MCF 10A (cell line): ENCODE data around the gene LPP. TPM values are rescaled to one million over a fixed set of nuclear protein-coding genes. Genes with fewer than 3 reads are reported as not detected.
A peak's percentile ranks its signal among the peaks of the same experiment; 100 is the strongest.

Experiments used
- BruUV-seq: library from RNA; stranded (reverse); fragments of 400-500 nt; replicated peaks from 2 replicates; lab custom pipeline; 2021; lab: Mats Ljungman, UMichigan
- CTCF ChIA-PET: fragments of 300-600 bp; sonication (Branson Sonifier 250); formaldehyde crosslinking; extraction: SDS; loops from one replicate; lab custom pipeline; 2021; ENCODE audit warnings: antibody characterized with exemption, inconsistent platforms; lab: Yijun Ruan, JAX
- POLR2A ChIA-PET: fragments of 300-600, 350-650 bp; sonication (Branson Sonifier 250); formaldehyde crosslinking; extraction: SDS; loops from one replicate; lab custom pipeline; 2020; ENCODE audit warnings: antibody characterized with exemption, inconsistent platforms; lab: Yijun Ruan, JAX
- DNase-seq: peaks from one replicate; pipeline ENCODE4 v3.0.0-alpha.2; 2018; ENCODE audit not compliant: unreplicated experiment
- H3K27ac Mint-ChIP-seq: one replicate; pipeline ENCODE4 v1.8.0; 2022; ENCODE audit warnings: mild to moderate bottlenecking, low read depth, mixed read lengths; ENCODE audit not compliant: unreplicated experiment
- H3K27me3 Mint-ChIP-seq: one replicate; pipeline ENCODE4 v1.8.0; 2022; ENCODE audit warnings: mixed read lengths; ENCODE audit not compliant: insufficient read depth, unreplicated experiment
- H3K36me3 Mint-ChIP-seq: one replicate; pipeline ENCODE4 v1.8.0; 2022; ENCODE audit warnings: mild to moderate bottlenecking, moderate library complexity, mixed read lengths; ENCODE audit not compliant: insufficient read depth, unreplicated experiment
- H3K4me1 Mint-ChIP-seq: one replicate; pipeline ENCODE4 v1.8.0; 2022; ENCODE audit warnings: mixed read lengths; ENCODE audit not compliant: insufficient read depth, unreplicated experiment
- H3K4me3 Mint-ChIP-seq: one replicate; pipeline ENCODE4 v1.8.0; 2022; ENCODE audit warnings: mild to moderate bottlenecking, moderate library complexity, mixed read lengths; ENCODE audit not compliant: unreplicated experiment
- H3K9me3 Mint-ChIP-seq: one replicate; pipeline ENCODE4 v1.8.0; 2022; ENCODE audit warnings: mixed read lengths; ENCODE audit not compliant: unreplicated experiment
- CTCF ChIP-seq: fragments of 200-600 bp; IDR thresholded peaks from one replicate; pipeline ENCODE4 v1.8.0; 2022; ENCODE audit warnings: antibody characterized with exemption, mild to moderate bottlenecking; ENCODE audit not compliant: unreplicated experiment
- intact Hi-C: fragments of 100-400 bp; cut with micrococcal nuclease; formaldehyde crosslinking; loops from 2 replicates; pipeline ENCODE4 v1.14.1; 2022
- total RNA-seq: library from RNA; stranded (reverse); gene quantifications from 2 replicates; pipeline ENCODE4 v1.2.3, GENCODE V29; 2022

The LPP gene
- total RNA-seq, 1 experiment from 2014 or later: 117 TPM

- Mint-ChIP-seq H3K4me3 (no peak overlapping the region), H3K27ac (no peak overlapping the region), H3K36me3 (no peaks in the 10 kb centered on the region), H3K4me1 (peaks cover 4% of the 10 kb centered on the region), H3K9me3 (peaks cover 38% of the 10 kb centered on the region), H3K27me3 (no peaks in the 10 kb centered on the region)
- ChIA-PET POLR2A (interaction anchor here (0.6 to 0.7 kb wide), 3 partner anchors 14 to 1309 kb away, joined by 3 read pairs; no protein-coding TSS in a partner anchor), CTCF (interaction anchor here (0.7 to 1.0 kb wide), 2 partner anchors 118 to 243 kb away, joined by 3 to 5 read pairs; no protein-coding TSS in a partner anchor)
- no TSS peak for BruUV-seq
- intact Hi-C loops: no loop called here
- peak; percentile 7 for DNase-seq
- no peak for TF ChIP-seq CTCF
Observed at GRCh38 chr3:188503647-188504046, 349.7 kb downstream of the LPP start.

GRCh38 chr3:188505151-188505550 lies 351.2 kb downstream of the LPP start:
- BruUV-seq: no TSS peak
- POLR2A ChIA-PET: no interaction called here
- Mint-ChIP-seq H3K4me3 (no peak overlapping the region), H3K9me3 (peaks cover 38% of the 10 kb centered on the region), H3K4me1 (peaks cover 8% of the 10 kb centered on the region), H3K27me3 (no peaks in the 10 kb centered on the region), H3K36me3 (no peaks in the 10 kb centered on the region), H3K27ac (no peak overlapping the region)
- CTCF ChIA-PET: no interaction called here
- no peak for DNase-seq
- intact Hi-C loops: no loop called here
- TF ChIP-seq CTCF: no peak

- no peak for TF ChIP-seq CTCF
- CTCF ChIA-PET: no interaction called here
- peaks cover 16% of the 10 kb centered on the region for H3K4me1 Mint-ChIP-seq
- no peak overlapping the region for H3K4me3 Mint-ChIP-seq
- no peak overlapping the region for H3K27ac Mint-ChIP-seq
- BruUV-seq: no TSS peak
- H3K27me3 Mint-ChIP-seq: no peaks in the 10 kb centered on the region
- peaks cover 35% of the 10 kb centered on the region for H3K9me3 Mint-ChIP-seq
- intact Hi-C loops: no loop called here
- POLR2A ChIA-PET: no interaction called here
- no peaks in the 10 kb centered on the region for H3K36me3 Mint-ChIP-seq
- no peak for DNase-seq
Observed at GRCh38 chr3:188505911-188506310, 352.0 kb downstream of the LPP start.

- Mint-ChIP-seq H3K9me3 (peaks cover 30% of the 10 kb centered on the region), H3K4me3 (no peak overlapping the region), H3K4me1 (peaks cover 16% of the 10 kb centered on the region), H3K27ac (no peak overlapping the region), H3K36me3 (no peaks in the 10 kb centered on the region), H3K27me3 (no peaks in the 10 kb centered on the region)
- ChIA-PET CTCF (no interaction called here), POLR2A (no interaction called here)
- no TSS peak for BruUV-seq
- intact Hi-C loops: no loop called here
- TF ChIP-seq CTCF: no peak
- no peak for DNase-seq
Observed at GRCh38 chr3:188506446-188506845, 352.5 kb downstream of the LPP start.
